Common myeloid progenitor, CD34-positive (primary cell): ENCODE measurements around the gene FBXW12.

ENCODE experiments used
- CTCF ChIA-PET: fragments of 350-600 bp; sonication (Branson Sonifier 250); formaldehyde crosslinking; loops from one replicate; lab custom pipeline; 2021; ENCODE audit warnings: antibody characterized with exemption; lab: Charles Lee
- POLR2A ChIA-PET: fragments of 350-600 bp; sonication (Branson Sonifier 250); formaldehyde crosslinking; loops from one replicate; lab custom pipeline; 2021; ENCODE audit warnings: antibody characterized with exemption; lab: Charles Lee
- DNase-seq, 3 donors: peaks; one replicate each; pipeline versions ENCODE4 v3.0.0 to v3.0.0-alpha.2; 2013
- H3K27ac ChIP-seq, 2 experiments: 1 replicate in 1 of 2; 2 replicates in 1 of 2; pipeline ENCODE4 v1.7.0; 2013; ENCODE audit warnings: inconsistent platforms in 2 of 2, low read length in 2 of 2, mild to moderate bottlenecking in 2 of 2, low read depth in 1 of 2, moderate library complexity in 1 of 2; ENCODE audit not compliant: severe bottlenecking in 2 of 2, insufficient read depth in 1 of 2, poor library complexity in 1 of 2
- H3K27me3 ChIP-seq, 5 experiments: replicated peaks in 2 of 5; 1 replicate in 3 of 5; 2 replicates in 2 of 5; pipeline versions ENCODE4 v1.6.1 to v1.7.0; 2013; ENCODE audit warnings: low read length in 4 of 5, mild to moderate bottlenecking in 2 of 5, moderate library complexity in 2 of 5, inconsistent platforms in 1 of 5; ENCODE audit not compliant: insufficient read depth in 5 of 5, control insufficient read depth in 4 of 5
- H3K36me3 ChIP-seq, 4 experiments: 1 replicate in 2 of 4; 2 replicates in 2 of 4; pipeline versions ENCODE4 v1.6.1 to v1.7.0; 2013; ENCODE audit warnings: low read length in 3 of 4, control low read depth in 1 of 4, mild to moderate bottlenecking in 1 of 4; ENCODE audit not compliant: control insufficient read depth in 4 of 4, insufficient read depth in 4 of 4
- H3K4me1 ChIP-seq, 4 experiments: 1 replicate in 3 of 4; 2 replicates in 1 of 4; pipeline versions ENCODE4 v1.6.1 to v1.7.1; 2013; ENCODE audit warnings: low read length in 3 of 4, mild to moderate bottlenecking in 3 of 4, control low read depth in 1 of 4, inconsistent platforms in 1 of 4, moderate library complexity in 1 of 4; ENCODE audit not compliant: control insufficient read depth in 4 of 4, insufficient read depth in 4 of 4; ENCODE audit errors: control extremely low read depth in 1 of 4
- H3K4me3 ChIP-seq, 7 experiments: 1 replicate in 4 of 7; 2 replicates in 3 of 7; pipeline versions ENCODE4 v1.5.1 to v1.7.0; 2013; ENCODE audit warnings: mild to moderate bottlenecking in 7 of 7, low read length in 6 of 7, moderate library complexity in 6 of 7, inconsistent platforms in 2 of 7, low read depth in 2 of 7, control low read depth in 1 of 7; ENCODE audit not compliant: insufficient read depth in 4 of 7, control insufficient read depth in 1 of 7; ENCODE audit errors: extremely low read depth in 1 of 7
- H3K9me3 ChIP-seq, 5 experiments: 1 replicate in 4 of 5; 2 replicates in 1 of 5; pipeline versions ENCODE4 v1.6.1 to v1.7.1; 2013; ENCODE audit warnings: low read length in 4 of 5, mild to moderate bottlenecking in 2 of 5, inconsistent platforms in 1 of 5, low read depth in 1 of 5, moderate library complexity in 1 of 5; ENCODE audit not compliant: control insufficient read depth in 4 of 5, insufficient read depth in 2 of 5; ENCODE audit errors: control extremely low read depth in 1 of 5
- WGBS: methylation state at CpG from one replicate; pipeline ENCODE4 v1.1.5; 2013; ENCODE audit not compliant: insufficient coverage; 5-methylcytosine and 5-hydroxymethylcytosine counted together

The FBXW12 gene

DNA sequence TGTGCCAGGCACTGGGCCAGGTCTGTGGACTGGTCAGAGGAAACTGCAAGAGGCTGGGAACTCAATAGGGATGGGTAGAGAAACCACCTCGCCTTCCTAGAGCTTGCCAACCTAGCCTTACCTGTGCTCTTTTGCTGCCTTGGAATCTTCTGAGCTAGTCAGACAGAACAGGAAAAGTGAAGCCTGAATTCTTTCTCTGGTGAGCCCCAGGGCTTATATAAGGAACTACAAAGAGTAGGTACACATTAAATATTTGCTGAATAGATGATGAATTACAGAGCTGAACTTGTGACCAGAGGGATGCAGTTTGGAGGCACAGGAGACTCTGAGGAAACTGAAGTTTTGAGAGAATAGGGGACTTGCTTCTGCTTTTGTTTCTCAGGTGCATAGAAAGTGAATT is 15.6 kb upstream of the FBXW12 start:
- CTCF ChIA-PET = no interaction called here
- no peak for DNase-seq
- Histone ChIP-seq H3K36me3 (no peaks in the 10 kb centered on the region), H3K4me3 (no peak overlapping the region), H3K27ac (no peak overlapping the region), H3K9me3 (peaks cover 1 to 16% (median 12%) of the 10 kb centered on the region in 5 experiments), H3K27me3 (no peaks in the 10 kb centered on the region), H3K4me1 (no peaks in the 10 kb centered on the region)
- POLR2A ChIA-PET = no interaction called here
- WGBS = 100% methylated on average over 1 of the region's 1 CpG

DNA sequence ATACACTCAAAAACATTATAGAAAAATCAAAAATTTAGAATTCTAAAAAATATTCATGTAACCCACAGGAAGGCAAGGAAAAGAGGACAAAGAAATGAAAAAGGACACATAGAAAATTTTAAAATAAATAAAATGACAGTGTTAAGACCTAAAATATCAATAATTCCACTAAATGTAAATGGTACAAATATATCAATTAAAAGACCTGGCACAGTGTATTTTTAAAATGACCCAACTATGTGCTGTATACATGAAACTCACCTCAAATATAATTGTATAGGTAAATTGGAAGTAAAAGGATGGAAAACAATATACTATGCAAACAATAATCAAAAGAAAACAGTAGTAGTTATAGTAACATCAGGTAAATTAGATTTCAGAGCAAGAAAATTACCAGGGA is 10.1 kb upstream of the FBXW12 start:
- no peaks in the 10 kb centered on the region for H3K4me1 ChIP-seq
- H3K9me3 ChIP-seq = peaks cover 1 to 21% (median 11%) of the 10 kb centered on the region in 5 experiments
- no peak overlapping the region for H3K27ac ChIP-seq
- CTCF ChIA-PET = no interaction called here
- POLR2A ChIA-PET = no interaction called here
- H3K27me3 ChIP-seq = no peaks in the 10 kb centered on the region
- DNase-seq = no peak
- H3K36me3 ChIP-seq = no peaks in the 10 kb centered on the region
- H3K4me3 ChIP-seq = no peak overlapping the region

DNA sequence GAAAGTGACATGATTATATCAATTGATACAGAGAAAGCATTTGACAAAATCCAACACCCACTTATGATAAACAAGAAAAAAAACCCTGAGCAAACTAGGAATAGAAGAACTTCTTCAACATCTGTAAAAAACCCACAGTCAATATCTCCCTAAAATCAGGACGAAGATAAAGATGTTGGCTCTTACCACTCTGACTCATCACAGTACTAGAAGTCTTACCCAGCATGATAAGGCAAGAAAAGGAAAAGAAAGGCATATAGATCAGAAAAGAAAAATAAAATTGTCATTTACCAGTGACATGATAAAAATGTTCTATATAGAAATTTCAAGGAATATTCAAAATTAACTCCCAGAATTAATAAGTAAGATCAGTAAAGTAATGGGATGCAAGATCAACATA is 7.2 kb upstream of the FBXW12 start:
- no peaks in the 10 kb centered on the region for H3K36me3 ChIP-seq
- DNase-seq = peak in 1 of 3 donors; percentile 7
- peaks cover 0 to 11% (median 1%) of the 10 kb centered on the region in 5 experiments for H3K9me3 ChIP-seq
- ChIA-PET CTCF (no interaction called here), POLR2A (interaction anchor here (0.7 kb wide), 1 partner anchor 31 kb away, joined by 4 read pairs; no protein-coding TSS in a partner anchor)
- H3K4me1 ChIP-seq = no peaks in the 10 kb centered on the region
- no peak overlapping the region for H3K4me3 ChIP-seq
- H3K27me3 ChIP-seq = no peaks in the 10 kb centered on the region
- no peak overlapping the region for H3K27ac ChIP-seq
- WGBS = no CpG with 5 or more reads among the region's 1 CpG

DNA sequence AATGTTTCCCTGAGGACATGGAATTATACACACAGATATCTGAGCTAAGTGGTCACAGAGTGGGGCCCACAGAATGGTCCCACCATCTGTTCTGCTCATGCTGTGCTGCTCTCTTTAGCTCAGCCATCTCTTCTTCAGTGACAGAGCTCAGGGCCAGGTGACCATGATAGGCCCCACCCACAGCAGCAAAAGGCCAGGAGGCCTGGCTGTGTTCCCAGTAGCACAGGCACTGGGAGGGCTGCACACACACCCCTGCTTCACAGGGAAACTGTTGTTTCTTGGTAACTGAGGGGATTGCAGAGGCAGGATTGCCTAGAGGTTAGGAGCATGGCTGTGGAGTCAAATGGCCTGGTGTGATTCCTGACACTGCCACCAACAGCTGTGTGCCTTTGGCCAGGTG is 4.8 kb upstream of the FBXW12 start:
- CTCF ChIA-PET = interaction anchor here (1.0 to 1.8 kb wide), 3 partner anchors 34 to 69 kb away, joined by 3 to 6 read pairs (median 4); no protein-coding TSS in a partner anchor
- POLR2A ChIA-PET = no interaction called here

DNA sequence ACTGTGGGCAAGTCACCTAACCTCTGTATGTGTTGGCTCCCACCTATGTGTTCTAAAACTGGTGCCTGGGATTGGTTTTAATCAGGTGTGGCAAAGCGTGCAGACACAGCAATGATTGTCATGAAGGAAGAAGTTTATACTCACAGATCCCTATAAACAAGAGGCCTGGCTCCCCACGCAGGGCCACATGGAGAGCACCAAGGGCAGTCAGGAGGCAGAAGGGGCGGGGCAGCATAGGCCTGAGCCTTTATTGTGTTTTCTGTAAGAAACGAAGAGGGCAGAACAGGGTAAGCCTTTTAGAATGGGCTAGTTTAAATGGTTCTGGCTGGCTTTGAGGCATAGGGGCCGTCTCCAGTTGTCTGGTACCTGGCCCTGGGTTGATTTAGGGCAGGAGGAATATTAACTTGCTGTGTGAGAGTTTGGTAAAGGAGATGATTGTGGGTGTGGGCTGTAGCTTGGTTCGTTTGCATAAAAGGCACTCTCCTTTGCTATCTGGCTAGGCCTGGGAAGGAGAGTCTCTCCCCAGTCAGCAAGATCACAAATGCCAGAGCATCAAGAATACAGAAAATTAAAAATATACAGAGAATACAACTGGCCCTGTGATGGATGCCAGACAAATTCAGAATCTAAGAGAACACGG is 2.2 kb upstream of the FBXW12 start:
- ChIA-PET CTCF (no interaction called here), POLR2A (no interaction called here)
- Histone ChIP-seq H3K27me3 (no peaks in the 10 kb centered on the region), H3K27ac (no peak overlapping the region), H3K36me3 (no peaks in the 10 kb centered on the region), H3K9me3 (no peaks in the 10 kb centered on the region), H3K4me1 (no peaks in the 10 kb centered on the region), H3K4me3 (no peak overlapping the region)
- no peak for DNase-seq
- 98% methylated on average over 4 of the region's 7 CpGs for WGBS

More for the DNA sequence above, 4.8 kb upstream of the FBXW12 start:
- Histone ChIP-seq H3K4me1 (no peaks in the 10 kb centered on the region), H3K4me3 (no peak overlapping the region), H3K36me3 (no peaks in the 10 kb centered on the region), H3K27ac (no peak overlapping the region), H3K27me3 (no peaks in the 10 kb centered on the region), H3K9me3 (peaks cover 0 to 6% (median 0%) of the 10 kb centered on the region in 5 experiments)
- no peak for DNase-seq

DNA sequence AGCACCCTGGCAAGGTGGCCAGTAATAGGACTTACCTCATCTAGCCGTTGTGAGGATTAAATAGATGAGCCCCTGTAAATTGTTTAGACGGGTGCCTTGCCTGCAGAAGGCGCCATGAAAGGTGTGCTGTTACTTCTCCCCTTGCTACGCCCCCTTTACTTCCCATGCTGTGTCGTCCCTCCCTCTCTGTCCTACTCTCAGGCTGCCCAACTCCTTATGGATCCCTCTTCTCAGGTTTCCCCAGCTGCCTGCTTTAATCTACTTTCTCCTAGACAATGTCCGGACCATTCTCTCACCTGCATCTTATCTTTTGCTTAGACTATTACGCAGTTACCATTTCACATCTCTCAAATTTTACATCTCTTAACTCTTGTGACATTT is 1.7 kb upstream of the FBXW12 start:
- Histone ChIP-seq H3K4me1 (no peaks in the 10 kb centered on the region), H3K27me3 (no peaks in the 10 kb centered on the region), H3K4me3 (no peak overlapping the region), H3K36me3 (no peaks in the 10 kb centered on the region), H3K27ac (no peak overlapping the region), H3K9me3 (no peaks in the 10 kb centered on the region)
- DNase-seq = no peak
- ChIA-PET POLR2A (no interaction called here), CTCF (no interaction called here)
- 92% methylated on average over 6 of the region's 7 CpGs for WGBS

DNA sequence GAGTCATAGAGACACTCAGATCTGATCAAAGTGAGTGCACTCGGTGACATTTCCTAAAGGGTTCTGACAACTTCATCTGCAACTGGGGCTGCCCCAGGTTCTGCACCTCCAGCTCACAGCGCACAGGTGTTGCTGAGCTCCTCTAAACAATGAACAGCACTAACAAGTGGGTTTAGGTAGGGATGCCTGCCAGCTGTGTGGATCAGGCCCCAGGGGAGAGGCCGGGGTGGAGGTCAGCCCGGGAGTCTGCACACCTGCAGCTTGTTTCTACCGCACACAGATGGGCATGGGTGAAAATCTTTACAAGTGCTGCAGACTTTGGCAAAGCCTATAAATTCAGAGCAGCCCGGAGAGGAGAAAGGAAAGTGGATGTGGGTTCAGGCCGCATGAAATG is 355 bp downstream of the FBXW12 start:
- DNase-seq = no peak
- CTCF ChIA-PET = no interaction called here
- POLR2A ChIA-PET = no interaction called here
- 97% methylated on average over 6 of the region's 7 CpGs for WGBS
- Histone ChIP-seq H3K36me3 (no peaks in the 10 kb centered on the region), H3K4me1 (no peaks in the 10 kb centered on the region), H3K9me3 (no peaks in the 10 kb centered on the region), H3K27ac (no peak overlapping the region), H3K27me3 (no peaks in the 10 kb centered on the region), H3K4me3 (no peak overlapping the region)
